HepG2 (cell line): ENCODE data around the gene TMEM198. TPM values are rescaled to one million over a fixed set of nuclear protein-coding genes. Genes with fewer than 3 reads are reported as not detected.

ENCODE experiments used
- ARHGAP35 ChIP-seq: sonication (generic); formaldehyde crosslinking; IDR thresholded peaks from 2 replicates; pipeline ENCODE4 v1.9.0; 2022; ENCODE audit warnings: mild to moderate bottlenecking, inconsistent platforms, moderate library complexity, missing genetic modification reagents, borderline replicate concordance
- CTCF ChIP-seq: sonication (generic); formaldehyde crosslinking; IDR thresholded peaks from 2 replicates; pipeline ENCODE4 v1.5.0; 2020; ENCODE audit warnings: mild to moderate bottlenecking, missing genetic modification reagents, moderate library complexity
- HBP1 ChIP-seq: IDR thresholded peaks from 2 replicates; pipeline ENCODE4 v1.6.1; 2016; ENCODE audit warnings: low read depth, control low read depth
- KMT2B ChIP-seq: IDR thresholded peaks from 2 replicates; pipeline ENCODE4 v1.6.1; 2016; ENCODE audit warnings: missing genetic modification reagents, missing compliant biosample characterization
- MAF1 ChIP-seq: sonication (generic); formaldehyde crosslinking; IDR thresholded peaks from 2 replicates; pipeline ENCODE4 v1.5.0; 2020; ENCODE audit warnings: missing genetic modification reagents, borderline replicate concordance
- NR2F2 ChIP-seq: IDR thresholded peaks from 2 replicates; pipeline ENCODE4 v1.6.1; 2012; ENCODE audit warnings: low read depth, inconsistent platforms, borderline replicate concordance
- SOX5 ChIP-seq: IDR thresholded peaks from 2 replicates; pipeline ENCODE4 v1.6.1; 2016; ENCODE audit warnings: borderline replicate concordance
- STAG1 ChIP-seq: sonication (generic); formaldehyde crosslinking; IDR thresholded peaks from 2 replicates; pipeline ENCODE4 v1.4.0; 2020; ENCODE audit warnings: missing genetic modification reagents
- TFAP4 ChIP-seq: sonication (generic); IDR thresholded peaks from 2 replicates; pipeline ENCODE4 v1.6.1; 2016; ENCODE audit warnings: low read depth, borderline replicate concordance
- ZBTB25 ChIP-seq: IDR thresholded peaks from 2 replicates; pipeline ENCODE4 v1.6.1; 2018; ENCODE audit warnings: missing genetic modification reagents
- ZFP36L1 ChIP-seq: sonication (generic); formaldehyde crosslinking; IDR thresholded peaks from 2 replicates; pipeline ENCODE4 v1.8.0; 2022; ENCODE audit warnings: mild to moderate bottlenecking, missing genetic modification reagents, moderate library complexity
- ZFP37 ChIP-seq: sonication (generic); formaldehyde crosslinking; IDR thresholded peaks from 2 replicates; pipeline ENCODE4 v1.4.0; 2020; ENCODE audit warnings: missing genetic modification reagents, borderline replicate concordance
- ZNF101 ChIP-seq: sonication (generic); formaldehyde crosslinking; IDR thresholded peaks from 2 replicates; pipeline ENCODE4 v1.4.0; 2020; ENCODE audit warnings: mild to moderate bottlenecking, low read depth, missing genetic modification reagents, borderline replicate concordance
- ZNF281 ChIP-seq: sonication (generic); formaldehyde crosslinking; IDR thresholded peaks from 2 replicates; pipeline ENCODE4 v1.4.0; 2020; ENCODE audit warnings: missing genetic modification reagents, borderline replicate concordance
- ZNF292 ChIP-seq: sonication (generic); formaldehyde crosslinking; IDR thresholded peaks from 2 replicates; pipeline ENCODE4 v1.8.1; 2022; ENCODE audit warnings: mild to moderate bottlenecking, low read depth, missing genetic modification reagents, borderline replicate concordance
- ZNF543 ChIP-seq: sonication (generic); formaldehyde crosslinking; IDR thresholded peaks from 2 replicates; pipeline ENCODE4 v1.4.0; 2020; ENCODE audit warnings: mild to moderate bottlenecking, missing genetic modification reagents
- ZNF619 ChIP-seq: sonication (generic); formaldehyde crosslinking; IDR thresholded peaks from 2 replicates; pipeline ENCODE4 v1.4.0; 2020; ENCODE audit warnings: mild to moderate bottlenecking, missing genetic modification reagents
- ZNF674 ChIP-seq: sonication (generic); formaldehyde crosslinking; IDR thresholded peaks from 2 replicates; pipeline ENCODE4 v1.5.0; 2020; ENCODE audit warnings: low read depth, mild to moderate bottlenecking, missing genetic modification reagents
- ZNF724P ChIP-seq: sonication (generic); formaldehyde crosslinking; IDR thresholded peaks from 2 replicates; pipeline ENCODE4 v1.8.0; 2022; ENCODE audit warnings: missing genetic modification reagents, borderline replicate concordance
- ZNF775 ChIP-seq: sonication (generic); formaldehyde crosslinking; IDR thresholded peaks from 2 replicates; pipeline ENCODE4 v1.4.0; 2020; ENCODE audit warnings: missing genetic modification reagents, mild to moderate bottlenecking, moderate library complexity, borderline replicate concordance
- ZNF816 ChIP-seq: sonication (generic); formaldehyde crosslinking; IDR thresholded peaks from 2 replicates; pipeline ENCODE4 v1.8.0; 2022; ENCODE audit warnings: missing genetic modification reagents, mild to moderate bottlenecking, borderline replicate concordance
- polyA plus RNA-seq, 8 experiments: library from polyadenylated mRNA; depleted of rRNA in 3 of 8; stranded (reverse) in 7 of 8; unstranded in 1 of 8; fragments of >200 nt; fragmentation: Illumina TruSeq in 4 of 8; extraction: Trizol in 4 of 8; gene quantifications; 2 replicates each; pipeline versions ENCODE4 v1.2.1 to v1.2.3, GENCODE V29; 2011 to 2016; ENCODE audit warnings: low read depth in 4 of 8, missing spikeins in 1 of 8, mixed read lengths in 1 of 8; ENCODE audit not compliant: insufficient read depth in 1 of 8
- total RNA-seq, 5 experiments: library from RNA; depleted of rRNA; stranded (reverse); fragments of >200 nt; fragmentation: Illumina TruSeq; extraction: Trizol; gene quantifications; 2 replicates each; pipeline ENCODE4 v1.2.3, GENCODE V29; 2016; ENCODE audit warnings: low read depth in 1 of 5

TMEM198 gene
- total and polyA plus RNA-seq, 2 of the 13 experiments (the other 11 are each of a cell fraction or from before 2014, with no cell fraction given): 17.3 to 23.5 TPM

- TF ChIP-seq ZFP37 (no peak), ZNF543 (CRISPR knock-in tag) (0 out of 2 replicates have a peak, but pooled peaks have one; percentile 12), STAG1 (peak; percentile 44), MAF1 (CRISPR knock-in tag) (no peak), KMT2B (CRISPR knock-in tag) (no peak), TFAP4 (peak; percentile 51; the same call in 1 of the 2 replicates), ZNF619 (no peak), ZNF101 (CRISPR knock-in tag) (no peak), ZNF281 (CRISPR knock-in tag) (peak; percentile 19; the same call in 1 of the 2 replicates), ZNF674 (CRISPR knock-in tag) (no peak), ZNF724P (CRISPR knock-in tag) (0 out of 2 replicates have a peak, but pooled peaks have one; percentile 30), ZBTB25 (CRISPR knock-in tag) (no peak), NR2F2 (no peak), CTCF (CRISPR knock-in tag) (peak; percentile 63), ARHGAP35 (peak; percentile 39; the same call in 1 of the 2 replicates), ZNF292 (CRISPR knock-in tag) (0 out of 2 replicates have a peak, but pooled peaks have one; percentile 13), ZNF775 (CRISPR knock-in tag) (no peak), HBP1 (CRISPR knock-in tag) (no peak), ZNF816 (CRISPR knock-in tag) (no peak), SOX5 (peak; percentile 20; the same call in 1 of the 2 replicates), ZFP36L1 (CRISPR knock-in tag) (no peak)
Observed at GRCh38 chr2:219537657-219538488, 6.0 kb upstream of the TMEM198 start (continued).
